GM21360 (cell line): ENCODE measurements around the gene NFIA.

ENCODE experiments used
- ATAC-seq: cut with Tn5 transposase; IDR thresholded peaks from one replicate; pipeline ENCODE4 v1.9.1; 2021; ENCODE audit warnings: mild to moderate bottlenecking, moderate library complexity; ENCODE audit not compliant: unreplicated experiment

The NFIA gene

GRCh38 chr1:61444288-61444687 lies 361.9 kb downstream of the NFIA start:
- no peak for ATAC-seq

GRCh38 chr1:61445269-61445825 lies 363.0 kb downstream of the NFIA start:
- ATAC-seq = no peak

GRCh38 chr1:61446531-61446991 lies 364.2 kb downstream of the NFIA start:
- ATAC-seq = no peak

- no peak for ATAC-seq
Measured at GRCh38 chr1:61447106-61447967, 365.0 kb downstream of the NFIA start.

- ATAC-seq = no peak
Measured at GRCh38 chr1:61447968-61448430, 365.6 kb downstream of the NFIA start.

- ATAC-seq = no peak
Measured at GRCh38 chr1:61448914-61449313, 366.6 kb downstream of the NFIA start.

GRCh38 chr1:61449410-61449809 lies 367.0 kb downstream of the NFIA start:
- no peak for ATAC-seq

GRCh38 chr1:61450454-61450853 lies 368.1 kb downstream of the NFIA start:
- ATAC-seq = no peak

GRCh38 chr1:61450872-61451571 lies 368.7 kb downstream of the NFIA start:
- no peak for ATAC-seq

- ATAC-seq = no peak
Measured at GRCh38 chr1:61451572-61451968, 369.2 kb downstream of the NFIA start.

GRCh38 chr1:61452176-61453035 lies 370.0 kb downstream of the NFIA start:
- no peak for ATAC-seq

GRCh38 chr1:61453111-61453961 lies 371.0 kb downstream of the NFIA start:
- ATAC-seq = peak; percentile 88

GRCh38 chr1:61455400-61455799 lies 373.0 kb downstream of the NFIA start:
- ATAC-seq = no peak

- no peak for ATAC-seq
Measured at GRCh38 chr1:61457526-61458040, 375.2 kb downstream of the NFIA start.

GRCh38 chr1:61459345-61459744 lies 377.0 kb downstream of the NFIA start:
- ATAC-seq = no peak

- ATAC-seq = no peak
Measured at GRCh38 chr1:61460191-61460590, 377.8 kb downstream of the NFIA start.

- ATAC-seq = no peak
Measured at GRCh38 chr1:61461406-61462384, 379.3 kb downstream of the NFIA start.

- no peak for ATAC-seq
Measured at GRCh38 chr1:61462628-61463027, 380.3 kb downstream of the NFIA start.
